Stimulated activated CD4-positive, alpha-beta T cell treated with anti-CD3 and anti-CD28 coated beads, Interleukin-2, amount 100 ng/mL, for 4 hours (primary cell): ENCODE measurements around the gene RBFOX2.
"Not testable (repeated sequence)": the region's sequence is repeated elsewhere in the genome, so short reads cannot be mapped to it uniquely, and the experiment has no call there.

Source experiments
- DNase-seq: peaks from one replicate; pipeline ENCODE4 v3.0.0-alpha.2; 2020; ENCODE audit warnings: low read depth

RBFOX2 gene

DNA sequence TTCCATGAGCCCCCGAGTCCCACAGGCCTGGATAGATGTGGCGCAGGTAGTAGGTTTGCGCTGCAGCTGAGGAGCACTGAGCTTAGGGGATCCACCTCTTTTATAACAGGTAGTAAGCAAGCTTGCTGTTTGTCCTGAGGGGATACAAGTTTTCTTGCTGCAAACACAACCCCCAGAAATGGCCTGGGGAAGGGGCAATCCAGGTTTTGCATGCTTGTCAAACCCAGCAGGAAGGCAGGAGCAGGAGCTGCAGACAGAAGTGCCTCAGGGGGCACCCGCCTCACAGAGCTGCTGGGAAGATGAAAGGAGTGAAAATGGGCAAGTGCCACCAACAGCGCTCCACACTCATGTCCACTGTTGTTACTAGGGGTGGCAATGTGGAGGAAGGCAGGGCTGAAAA is 292.5 kb downstream of the RBFOX2 start:
- DNase-seq, result no peak

DNA sequence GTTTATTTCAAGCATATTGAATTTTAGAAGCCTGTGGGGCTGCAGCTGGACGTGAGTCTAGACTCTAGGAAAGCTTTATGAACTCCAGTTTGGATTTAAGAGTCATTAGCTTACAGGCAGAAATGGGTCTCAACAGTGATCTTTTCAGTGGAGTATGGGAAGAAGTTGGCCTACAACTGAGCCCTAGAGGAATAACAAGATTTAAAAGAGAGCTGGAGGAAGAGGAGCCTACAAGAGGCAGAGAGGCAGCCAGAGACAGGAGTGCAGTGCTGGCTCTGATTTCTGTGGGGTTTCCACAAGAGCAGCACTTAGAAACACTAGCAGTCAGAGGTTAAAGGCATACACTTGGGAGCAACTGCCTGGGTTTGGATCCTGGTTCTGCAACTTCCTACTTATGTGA is 293.1 kb downstream of the RBFOX2 start:
- DNase-seq, result no peak

DNA sequence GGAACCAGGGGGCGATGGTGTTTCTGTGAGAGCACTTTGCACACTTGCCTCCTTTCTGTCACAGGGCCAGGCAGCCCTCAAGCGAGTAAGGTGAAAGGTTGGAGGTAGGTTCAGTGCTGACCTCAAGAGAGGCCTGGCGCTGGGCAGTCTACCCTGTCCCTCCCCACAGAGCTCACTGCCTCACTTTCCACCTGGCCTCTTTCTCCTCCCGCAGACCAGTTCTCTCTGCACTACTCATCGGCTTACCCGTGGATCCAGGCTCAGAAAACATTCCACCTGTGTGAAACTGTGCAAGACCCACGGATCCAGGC is 294.2 kb downstream of the RBFOX2 start:
- DNase-seq, result no peak

DNA sequence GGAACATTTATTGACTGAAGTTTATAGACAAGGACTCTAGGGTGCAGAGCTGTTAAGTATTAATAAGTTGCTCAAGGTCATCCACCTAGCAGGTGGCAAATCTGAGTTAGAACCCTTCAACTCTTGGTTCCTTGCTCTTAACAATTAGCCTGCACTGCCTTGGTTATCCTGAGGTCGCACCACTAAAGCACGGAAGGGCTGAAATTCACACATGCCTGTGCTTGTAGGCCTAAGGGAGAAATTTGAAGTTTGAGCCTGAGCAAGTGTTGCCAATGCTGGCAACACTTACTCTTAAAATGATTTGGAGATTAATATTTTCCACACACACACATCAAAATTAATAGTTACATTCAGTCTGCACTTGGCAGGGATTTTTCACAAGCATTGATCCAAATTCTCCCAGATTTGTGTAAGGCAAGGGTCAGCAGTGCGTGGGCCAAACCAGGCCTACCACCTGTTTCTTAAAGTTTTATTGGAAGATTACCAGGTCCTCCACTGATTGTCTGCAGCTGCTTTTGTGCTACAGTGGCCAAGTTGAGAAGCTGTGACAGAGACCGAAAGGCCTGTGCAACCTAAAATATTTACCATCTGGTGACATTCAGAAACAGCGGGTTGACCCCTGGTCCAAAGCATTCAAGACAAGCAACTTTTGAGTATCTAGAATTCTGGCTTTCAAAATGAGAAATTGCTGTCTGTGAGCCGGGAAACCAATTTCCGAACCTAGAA is 294.7 kb downstream of the RBFOX2 start:
- DNase-seq, result no peak

DNA sequence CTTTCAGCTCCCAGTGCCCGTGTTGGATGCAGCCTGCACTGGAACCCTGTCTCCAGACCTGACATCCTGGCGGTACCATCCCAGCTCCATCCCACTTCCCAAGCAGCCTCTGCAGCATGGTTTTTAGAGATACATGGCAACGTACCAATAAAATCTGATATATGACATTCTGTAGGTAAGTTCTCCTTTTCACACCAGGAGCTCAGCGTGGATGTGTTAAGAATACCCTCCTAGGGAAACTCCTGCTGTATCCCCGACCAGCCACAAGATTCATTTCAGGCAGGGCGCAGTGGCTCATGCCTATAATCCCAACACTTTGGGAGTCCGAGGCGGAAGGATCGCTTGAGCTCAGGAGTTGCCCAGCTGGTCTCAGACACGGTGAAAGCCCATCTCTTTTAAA is 295.6 kb downstream of the RBFOX2 start:
- DNase-seq, result no peak

DNA sequence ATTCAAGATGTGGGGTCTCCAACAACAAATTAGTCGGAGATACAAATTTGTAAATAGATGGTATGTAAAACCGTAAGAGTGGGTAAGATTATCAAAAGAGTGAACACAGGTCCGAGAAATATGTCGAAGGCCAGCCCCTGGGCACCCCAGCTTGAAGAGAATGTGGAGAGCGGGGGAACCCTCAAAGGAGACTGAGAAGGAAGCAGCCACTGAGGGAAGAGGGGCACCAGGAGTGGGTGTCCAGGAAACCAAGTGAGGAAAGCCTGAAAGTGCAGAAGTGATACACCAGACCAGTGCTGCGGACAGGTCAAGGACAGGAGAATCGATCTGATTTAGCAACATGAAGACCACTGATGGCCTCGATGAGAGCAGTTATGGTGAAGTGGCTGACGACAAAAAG is 296.5 kb downstream of the RBFOX2 start:
- DNase-seq, result no peak

DNA sequence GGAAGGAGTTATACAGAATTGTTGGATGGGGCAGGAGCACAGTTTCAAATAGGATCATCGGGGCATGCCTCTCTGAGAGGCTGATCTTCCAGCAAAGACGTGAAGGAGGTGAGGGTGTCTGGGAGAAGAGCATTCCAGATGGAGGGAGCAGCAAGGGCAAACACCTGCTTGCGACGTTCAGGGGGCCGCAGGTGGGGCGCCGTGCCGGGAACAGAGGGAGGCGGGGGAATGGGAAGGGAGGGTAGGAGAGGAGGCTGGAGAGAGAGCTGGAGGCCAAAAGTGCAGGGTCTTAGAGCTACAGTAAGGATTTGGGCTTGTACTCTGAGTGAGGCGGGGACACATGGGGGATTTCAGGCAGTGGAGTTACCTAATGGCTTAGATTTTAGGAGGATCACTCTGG is 297.3 kb downstream of the RBFOX2 start:
- DNase-seq, result no peak

DNA sequence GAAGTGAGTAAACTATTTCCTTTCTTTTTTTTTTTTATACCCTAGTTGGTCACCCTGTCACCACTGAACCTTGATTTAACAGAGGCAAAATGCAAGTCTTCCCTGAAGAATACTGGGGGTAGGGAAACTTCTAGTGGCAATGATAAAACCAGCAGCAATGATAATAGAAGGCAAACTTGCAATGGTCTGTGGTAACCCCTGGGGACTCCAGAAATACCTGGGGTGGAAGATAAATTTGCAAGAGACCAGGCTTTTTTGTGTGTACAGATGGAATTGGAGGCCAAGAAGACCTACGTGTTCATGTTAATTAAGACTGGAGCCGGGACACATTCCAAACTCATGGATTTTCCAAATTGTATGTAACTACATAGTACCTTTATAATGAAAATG is 299.3 kb downstream of the RBFOX2 start:
- no peak for DNase-seq

DNA sequence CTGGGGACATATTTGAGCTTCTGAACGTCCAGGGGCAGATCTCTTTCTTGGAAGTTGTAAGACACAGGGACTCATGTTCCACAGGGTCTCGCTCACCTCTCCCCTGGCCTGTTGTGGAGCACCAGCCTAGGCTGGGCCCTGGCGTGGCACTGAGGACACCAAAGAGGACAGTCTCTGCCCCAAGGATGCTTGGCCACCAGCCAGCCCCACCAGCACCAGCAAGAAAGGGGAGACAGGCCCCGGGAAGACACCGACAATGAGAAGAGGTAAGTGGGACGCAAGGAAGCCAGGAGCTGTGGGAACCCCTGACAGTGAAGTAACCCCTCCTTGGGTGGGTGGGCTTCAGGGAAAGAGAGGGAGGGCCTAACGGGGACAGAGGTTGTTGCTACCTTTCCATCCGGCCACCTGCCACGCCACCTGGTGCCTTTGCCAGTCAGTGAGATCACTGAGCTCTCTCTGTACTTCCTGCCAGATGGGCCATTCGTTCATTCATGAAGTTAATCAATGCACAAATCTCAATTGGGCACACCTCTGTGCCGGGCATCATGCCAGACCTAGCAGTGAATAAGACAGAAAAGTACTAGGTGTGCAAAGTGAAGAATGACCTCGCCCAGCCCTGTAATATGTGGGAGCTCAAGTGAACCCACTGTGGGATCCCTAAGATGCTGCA is 299.9 kb downstream of the RBFOX2 start:
- no peak for DNase-seq

DNA sequence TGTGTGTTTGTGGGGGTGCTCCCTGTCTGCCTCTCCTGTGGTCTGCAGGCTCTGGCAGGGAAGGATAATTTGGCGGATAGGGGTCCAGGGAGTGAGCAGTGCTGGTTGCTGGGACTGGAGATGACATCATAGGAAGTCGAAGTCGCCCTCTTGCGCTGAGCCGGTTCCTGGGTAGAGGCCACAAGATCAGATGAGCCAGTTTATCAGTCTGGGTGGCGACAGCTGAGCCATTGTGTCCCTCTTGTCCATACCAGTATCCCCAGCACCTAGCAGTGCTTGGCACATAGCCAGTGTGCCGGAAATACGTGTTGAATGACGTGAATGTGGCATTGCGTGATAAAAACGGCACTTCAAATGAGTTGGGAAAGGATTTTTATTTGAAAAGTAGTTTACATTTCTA is 301.2 kb downstream of the RBFOX2 start:
- no peak for DNase-seq

DNA sequence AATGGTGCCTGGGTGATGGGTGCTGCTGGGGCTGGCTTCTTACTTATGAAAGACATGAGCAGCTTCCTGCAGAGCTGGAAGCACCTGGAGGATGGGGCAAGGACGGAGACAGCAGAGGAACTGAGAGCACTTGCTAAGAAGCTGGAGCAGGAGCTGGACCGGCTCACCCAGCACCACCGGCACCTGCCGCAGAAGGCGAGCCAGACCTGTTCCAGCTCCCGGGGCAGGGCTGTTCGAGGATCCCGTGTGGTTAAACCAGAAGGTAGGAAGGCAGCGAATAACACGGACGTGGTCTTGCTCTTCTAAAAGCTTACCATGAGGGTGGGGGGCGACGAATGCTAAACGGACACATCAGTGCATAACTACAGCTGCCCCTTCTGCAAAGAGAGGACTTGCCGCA is 301.7 kb downstream of the RBFOX2 start:
- DNase-seq, result no peak

DNA sequence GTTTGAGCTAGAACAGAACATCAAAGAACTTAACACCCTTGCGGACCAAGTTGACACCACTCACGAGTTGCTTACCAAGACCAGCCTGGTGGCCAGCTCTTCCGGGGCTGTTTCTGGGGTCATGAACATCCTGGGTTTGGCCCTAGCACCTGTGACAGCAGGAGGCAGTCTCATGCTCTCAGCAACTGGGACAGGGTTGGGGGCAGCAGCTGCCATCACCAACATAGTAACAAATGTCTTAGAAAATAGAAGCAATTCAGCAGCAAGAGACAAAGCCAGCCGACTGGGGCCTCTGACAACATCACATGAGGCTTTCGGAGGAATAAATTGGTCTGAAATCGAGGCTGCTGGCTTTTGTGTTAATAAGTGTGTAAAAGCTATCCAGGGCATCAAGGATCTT is 302.2 kb downstream of the RBFOX2 start:
- no peak for DNase-seq

DNA sequence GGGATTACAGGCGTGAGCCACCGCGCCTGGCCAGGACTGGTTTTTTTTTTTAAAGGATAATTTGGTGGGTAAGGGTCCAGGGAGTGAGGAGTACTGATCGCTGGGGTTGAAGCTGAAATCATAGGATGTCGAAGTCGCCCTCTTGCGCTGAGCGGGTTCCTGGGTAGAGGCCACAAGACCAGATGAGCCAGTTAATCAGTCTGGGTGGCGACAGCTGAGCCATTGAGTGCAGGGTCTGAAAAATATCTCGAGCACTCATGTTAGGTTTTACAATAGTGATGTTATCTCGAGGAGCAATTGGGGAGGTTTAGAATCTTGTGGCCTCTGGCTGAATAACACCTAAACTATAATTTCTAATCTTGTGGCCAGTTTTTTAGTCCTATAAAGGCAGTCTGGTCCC is 303.1 kb downstream of the RBFOX2 start:
- DNase-seq, result no peak

DNA sequence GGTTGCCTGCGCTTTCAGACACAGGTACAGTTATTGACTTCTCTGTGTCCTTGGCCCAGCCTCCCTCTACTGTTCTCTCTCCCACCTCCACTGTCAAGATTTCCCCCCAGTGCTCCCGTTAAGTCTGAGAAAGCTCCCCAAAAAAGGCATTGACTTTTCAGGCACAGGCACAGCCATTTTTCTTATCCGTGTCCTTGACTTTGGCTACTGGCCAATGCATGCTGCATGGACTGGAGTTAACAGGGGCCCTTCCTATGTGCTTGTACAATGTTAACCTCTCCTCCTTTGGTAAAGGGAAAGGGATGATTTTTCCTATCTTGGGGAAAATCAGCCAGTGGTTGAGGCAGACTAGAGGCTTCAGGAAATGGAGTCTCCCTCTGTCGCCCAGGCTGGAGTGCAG is 306.7 kb downstream of the RBFOX2 start:
- no peak for DNase-seq

DNA sequence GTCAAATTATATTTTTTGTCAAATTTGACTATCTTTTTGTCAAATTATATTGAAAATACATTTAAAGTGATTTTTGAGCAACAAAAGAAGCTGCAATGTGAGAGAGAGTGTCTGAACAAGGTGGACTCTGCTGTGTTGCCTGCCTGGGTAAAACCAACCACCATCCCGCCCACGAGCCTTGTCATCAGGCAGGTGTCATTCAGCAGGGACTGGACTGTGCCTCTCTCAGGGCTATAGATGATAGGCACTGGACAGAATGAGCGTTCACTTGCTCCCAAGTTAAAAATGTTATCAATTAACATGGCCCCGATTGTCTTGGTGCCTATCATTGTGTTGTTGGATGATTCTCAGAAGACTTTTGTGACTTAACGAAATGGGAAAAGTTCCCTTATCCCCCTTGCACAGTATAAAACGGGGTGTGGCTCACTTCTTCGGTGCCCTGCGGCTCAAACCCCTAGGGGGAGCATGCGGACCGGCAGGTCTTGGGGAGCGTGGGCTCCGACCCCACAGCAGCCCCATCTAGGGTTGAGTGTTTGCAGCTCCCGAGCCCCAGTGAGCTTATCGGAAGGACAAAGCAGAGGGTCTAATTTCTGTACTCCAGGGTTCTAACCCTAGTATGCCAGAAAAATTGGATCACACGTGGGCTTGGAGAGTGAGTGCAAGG is 309.3 kb downstream of the RBFOX2 start:
- no peak for DNase-seq

DNA sequence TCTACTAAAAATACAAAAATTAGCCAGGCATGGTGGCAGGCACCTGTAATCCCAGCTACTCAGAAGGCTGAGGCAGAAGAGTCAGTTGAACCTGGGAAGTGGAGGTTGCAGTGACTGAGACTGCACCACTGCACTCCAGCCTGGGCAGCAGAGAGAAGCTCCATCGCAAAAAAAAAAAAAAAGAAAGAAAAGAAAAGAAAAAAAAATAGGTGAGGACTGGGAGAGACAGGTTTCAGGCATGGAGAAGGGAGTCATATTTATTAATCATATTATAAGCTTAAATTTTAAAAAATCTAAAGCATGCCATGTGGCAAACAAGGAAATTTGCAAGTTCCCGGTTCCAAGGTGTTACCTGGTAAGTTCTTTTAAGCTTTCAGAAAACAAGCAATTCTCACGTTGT is 311.1 kb downstream of the RBFOX2 start, which contains the start of gene APOL5:
Gene APOL5, plus strand, starts transcription at position 301 of the 400 bp plus-strand sequence. Its CDS starts 0 bp downstream, at position 301.
- no peak for DNase-seq

DNA sequence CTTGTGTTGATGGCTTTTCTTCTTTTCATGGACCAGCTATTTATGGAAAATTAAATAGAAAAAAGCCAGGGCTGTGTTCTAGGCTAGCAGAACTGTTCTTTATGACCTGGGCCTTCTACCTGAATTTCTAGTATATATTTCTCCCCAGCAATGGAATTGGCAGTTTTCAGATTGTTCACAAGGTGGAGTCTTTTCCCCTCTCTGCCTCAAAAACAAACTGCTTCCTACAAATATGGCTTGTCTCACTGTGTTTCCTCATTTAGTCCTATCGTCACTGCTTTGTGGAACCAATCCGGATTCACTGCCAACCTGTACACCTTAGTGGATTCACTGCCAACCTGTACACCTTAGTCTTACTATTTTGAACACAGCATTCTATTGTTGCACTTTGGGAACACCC is 316.0 kb downstream of the RBFOX2 start:
- DNase-seq, result no peak

DNA sequence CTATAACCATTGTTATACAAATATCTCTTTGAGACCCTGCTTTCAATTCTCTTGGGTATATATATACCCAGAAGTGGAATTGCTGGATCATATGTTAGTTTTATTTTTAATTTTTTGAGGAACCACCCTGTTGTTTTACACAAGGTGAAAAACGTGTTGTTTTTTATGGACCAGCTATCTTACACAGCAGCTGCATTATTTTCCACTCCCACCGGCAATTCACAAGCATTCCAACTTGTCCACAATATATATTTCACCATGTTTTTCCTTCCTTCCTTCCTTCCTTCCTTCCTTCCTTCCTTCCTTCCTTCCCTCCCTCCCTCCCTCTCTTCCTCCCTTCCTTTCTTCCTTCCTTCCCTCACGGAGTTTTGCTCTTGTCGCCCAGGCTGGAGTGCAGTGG is 317.3 kb downstream of the RBFOX2 start:
- DNase-seq, result no peak

DNA sequence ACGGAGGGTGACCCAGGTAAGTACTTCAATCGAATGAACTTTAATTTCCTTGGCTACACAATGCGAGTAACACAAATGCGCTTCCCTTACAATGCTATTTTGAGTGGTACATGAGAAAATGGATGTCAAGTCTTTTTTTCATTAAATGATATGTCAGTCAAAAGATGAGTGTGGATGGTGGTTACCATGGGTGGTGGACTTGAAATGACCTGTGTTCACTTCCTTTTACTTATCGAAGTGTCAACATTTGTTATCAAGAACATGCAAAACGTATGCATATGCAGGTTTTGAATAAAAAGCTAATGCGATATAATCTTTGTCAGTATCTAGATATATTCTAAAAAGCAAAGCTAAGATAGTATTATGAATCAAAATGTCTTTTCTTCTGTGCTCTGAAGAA is 319.7 kb downstream of the RBFOX2 start:
- DNase-seq, result no peak

DNA sequence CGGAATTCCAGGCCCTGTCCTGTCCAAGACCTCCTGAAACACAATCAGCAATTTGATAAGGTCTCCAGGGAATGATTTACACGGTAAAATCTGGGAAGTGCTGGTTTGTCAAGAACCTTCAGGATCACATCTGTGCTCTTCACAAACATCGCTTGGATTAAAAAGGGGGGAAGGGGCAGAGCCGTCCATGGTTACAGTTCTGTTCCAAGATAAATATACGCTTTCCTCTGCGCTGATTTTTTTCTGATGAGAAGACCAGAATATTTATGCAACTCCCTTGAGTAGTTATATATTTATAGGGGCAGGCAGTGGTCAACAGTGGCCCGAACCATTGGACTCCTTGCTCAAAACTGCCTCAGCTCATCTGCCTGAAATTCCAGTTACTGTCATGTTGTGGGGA is 320.2 kb downstream of the RBFOX2 start:
- DNase-seq, result no peak

DNA sequence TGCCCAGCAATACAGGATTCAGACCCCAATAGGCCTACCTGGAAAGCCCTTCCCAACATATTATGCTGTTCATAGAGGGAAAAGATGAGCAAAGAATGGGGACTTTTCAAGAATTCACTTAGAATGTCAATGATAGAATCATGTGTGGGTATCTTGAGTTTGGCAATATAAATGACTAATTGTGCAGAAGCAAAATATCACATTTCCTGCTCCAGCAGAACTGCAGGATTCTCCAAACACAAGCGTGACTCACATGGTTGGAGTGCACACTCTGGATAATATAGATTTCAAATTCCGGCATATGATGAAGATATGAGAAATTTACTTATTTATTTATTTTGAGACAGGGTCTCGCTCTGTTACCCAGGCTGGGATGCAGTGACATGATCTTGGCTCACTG is 323.5 kb downstream of the RBFOX2 start:
- DNase-seq, result no peak

DNA sequence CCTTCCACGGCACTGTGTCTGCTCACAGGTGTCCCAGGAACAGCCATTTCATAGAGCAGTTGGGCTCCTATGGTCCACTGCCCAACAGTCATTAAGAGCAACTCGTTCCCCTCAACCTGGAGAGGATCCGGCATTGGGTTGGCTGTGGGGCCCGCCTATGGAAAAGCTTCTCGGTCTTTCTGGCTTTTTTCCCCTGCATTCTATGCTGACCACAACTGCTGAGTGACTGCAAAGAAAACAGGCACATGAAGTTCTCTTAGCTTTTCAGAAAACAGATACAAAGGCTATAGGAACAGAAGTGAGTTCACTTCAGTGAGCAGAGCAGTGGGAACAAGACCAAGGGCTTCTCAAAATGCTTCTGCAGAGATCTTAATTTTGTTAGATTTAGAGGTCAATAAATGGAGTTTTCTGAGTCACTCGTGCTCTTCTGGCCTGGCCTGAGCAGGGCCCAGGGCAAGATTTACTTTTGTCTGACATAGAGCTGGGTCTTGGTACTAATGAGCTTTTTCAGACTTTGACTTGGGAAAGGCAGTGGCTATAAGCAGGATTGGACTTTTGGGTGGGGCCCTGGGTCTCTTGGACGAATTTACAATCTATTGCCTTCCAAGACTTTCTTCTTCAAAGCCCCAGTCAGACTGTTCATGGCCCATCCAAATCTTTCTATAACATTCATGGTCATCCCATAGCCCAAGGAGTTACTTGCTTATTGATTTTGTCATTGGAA is 324.6 kb downstream of the RBFOX2 start:
- DNase-seq, result no peak

DNA sequence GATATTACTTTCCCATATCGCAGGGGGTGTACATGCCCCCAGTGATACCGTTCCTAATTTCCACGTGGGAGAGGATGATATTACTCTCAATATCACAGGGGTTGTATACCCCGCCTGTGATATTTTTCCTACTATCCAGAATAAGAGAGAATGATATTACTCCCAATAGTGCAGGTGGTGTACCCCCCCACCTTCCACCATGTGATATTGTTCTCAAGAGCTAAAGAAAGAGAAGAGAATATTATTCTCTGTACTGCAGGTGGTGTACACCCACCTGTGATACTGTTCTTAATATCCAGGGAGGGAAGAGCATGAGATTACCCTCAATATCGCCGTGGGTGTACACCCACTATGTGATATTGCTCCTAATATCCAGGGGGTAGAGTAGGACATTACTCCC is 328.8 kb downstream of the RBFOX2 start:
- not testable (repeated sequence) for DNase-seq
